ENCODE data around the gene PIAS1. TPM values are rescaled to one million over a fixed set of nuclear protein-coding genes. Genes with fewer than 3 reads are reported as not detected.
A peak's percentile ranks its signal among the peaks of the same experiment; 100 is the strongest.

Gene PIAS1
- total RNA-seq, 1 experiment from 2014 or later: 25.9 TPM

- intact Hi-C loops (cut with micrococcal nuclease): no loop called here
- Histone ChIP-seq H2AFZ (ENCODE audit: low read depth, low read length, poor library complexity, severe bottlenecking) (no peak overlapping the region), H3K36me3 (ENCODE audit: control insufficient read depth in 1 of 2, insufficient read depth in 2 of 2, low read length in 2 of 2) (no peaks in the 10 kb centered on the region), H3K4me2 (ENCODE audit: low read length) (peak overlapping the region; percentile 85), H3K9ac (ENCODE audit: low read length) (peak overlapping the region; percentile 79), H3K79me2 (ENCODE audit: insufficient read depth, low read length) (peaks cover 60% of the 10 kb centered on the region), H3K4me3 (replicated peaks in 1 of 2; ENCODE audit: low read depth in 1 of 2, low read length in 2 of 2) (peak overlapping the region; percentile 81 to 83), H3K9me3 (ENCODE audit: control insufficient read depth in 1 of 2, insufficient read depth in 1 of 2, low read depth in 1 of 2, low read length in 2 of 2) (no peaks in the 10 kb centered on the region), H3K4me1 (ENCODE audit: control insufficient read depth in 1 of 2, insufficient read depth in 2 of 2, low read length in 2 of 2) (peaks cover 9 to 15% of the 10 kb centered on the region in 2 experiments), H3K27ac (ENCODE audit: low read depth, low read length) (peak overlapping the region; percentile 78), H3K27me3 (ENCODE audit: insufficient read depth, low read length) (no peaks in the 10 kb centered on the region), H4K20me1 (ENCODE audit: insufficient read depth) (peaks cover 7% of the 10 kb centered on the region; the same call in 1 of the 2 replicates), H3K9me2 (ENCODE audit: insufficient read depth) (no peaks in the 10 kb centered on the region)
- no peak for ATAC-seq
- ChIA-PET POLR2A (no interaction called here), RAD21 (ENCODE audit: low non-redundant PET in 1 of 2, low total read pairs in 2 of 2, uncharacterized antibody in 2 of 2, unreplicated experiment in 2 of 2) (no interaction called here), CTCF (no interaction called here)
- TSS peak; percentile 47 for BruUV-seq (replicated peaks)
- DNase-seq (ENCODE audit: low read depth, low spot score): no peak
- TF ChIP-seq SP1 (IDR thresholded peaks at IDR 0.05; ENCODE audit: low read depth): no peak
- TF ChIP-seq POLR2A (IDR thresholded peaks at IDR 0.05; ENCODE audit: borderline replicate concordance, extremely low read depth, insufficient read depth, insufficient read length): no peak
These were observed 1.1 kb downstream of the PIAS1 start for GRCh38 chr15:68055224-68055705.

- H3K9ac ChIP-seq (ENCODE audit: low read length): no peak overlapping the region
- ATAC-seq (no peak), DNase-seq (ENCODE audit: low read depth, low spot score) (no peak)
- H3K4me1 ChIP-seq (ENCODE audit: control insufficient read depth in 1 of 2, insufficient read depth in 2 of 2, low read length in 2 of 2): peaks cover 9 to 15% of the 10 kb centered on the region in 2 experiments
- no peaks in the 10 kb centered on the region for H3K9me3 ChIP-seq (ENCODE audit: control insufficient read depth in 1 of 2, insufficient read depth in 1 of 2, low read depth in 1 of 2, low read length in 2 of 2)
- peaks cover 70% of the 10 kb centered on the region for H3K79me2 ChIP-seq (ENCODE audit: insufficient read depth, low read length)
- no peak for TF ChIP-seq CEBPB (IDR thresholded peaks at IDR 0.05; ENCODE audit: low read depth)
- no peak for TF ChIP-seq TCF7L2 (IDR thresholded peaks at IDR 0.05; ENCODE audit: borderline replicate concordance, extremely low read depth, insufficient read depth, insufficient read length)
- no peak for TF ChIP-seq SRF (IDR thresholded peaks at IDR 0.05; ENCODE audit: low read depth)
- TF ChIP-seq, protein P1, sequence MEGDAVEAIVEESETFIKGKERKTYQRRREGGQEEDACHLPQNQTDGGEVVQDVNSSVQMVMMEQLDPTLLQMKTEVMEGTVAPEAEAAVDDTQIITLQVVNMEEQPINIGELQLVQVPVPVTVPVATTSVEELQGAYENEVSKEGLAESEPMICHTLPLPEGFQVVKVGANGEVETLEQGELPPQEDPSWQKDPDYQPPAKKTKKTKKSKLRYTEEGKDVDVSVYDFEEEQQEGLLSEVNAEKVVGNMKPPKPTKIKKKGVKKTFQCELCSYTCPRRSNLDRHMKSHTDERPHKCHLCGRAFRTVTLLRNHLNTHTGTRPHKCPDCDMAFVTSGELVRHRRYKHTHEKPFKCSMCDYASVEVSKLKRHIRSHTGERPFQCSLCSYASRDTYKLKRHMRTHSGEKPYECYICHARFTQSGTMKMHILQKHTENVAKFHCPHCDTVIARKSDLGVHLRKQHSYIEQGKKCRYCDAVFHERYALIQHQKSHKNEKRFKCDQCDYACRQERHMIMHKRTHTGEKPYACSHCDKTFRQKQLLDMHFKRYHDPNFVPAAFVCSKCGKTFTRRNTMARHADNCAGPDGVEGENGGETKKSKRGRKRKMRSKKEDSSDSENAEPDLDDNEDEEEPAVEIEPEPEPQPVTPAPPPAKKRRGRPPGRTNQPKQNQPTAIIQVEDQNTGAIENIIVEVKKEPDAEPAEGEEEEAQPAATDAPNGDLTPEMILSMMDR (IDR thresholded peaks at IDR 0.05 in 2 of 3, conservative IDR thresholded peaks at IDR 0.05 in 1 of 3; ENCODE audit: borderline replicate concordance in 1 of 3, insufficient read depth in 1 of 3, low read depth in 2 of 3, low read length in 2 of 3): no peak
- no peak for TF ChIP-seq ZFX (IDR thresholded peaks at IDR 0.05)
- TF ChIP-seq FOSL1 (IDR thresholded peaks at IDR 0.05; ENCODE audit: low read depth): no peak
- TF ChIP-seq POLR2AphosphoS5 (IDR thresholded peaks at IDR 0.05; ENCODE audit: low read depth, low read length): no peak
- no peak for TF ChIP-seq YY1 (IDR thresholded peaks at IDR 0.05; ENCODE audit: extremely low read depth, insufficient replicate concordance, low read depth, low read length)
- no peak for TF ChIP-seq ELF1 (IDR thresholded peaks at IDR 0.05; ENCODE audit: borderline replicate concordance, low read depth)
- no peak for TF ChIP-seq RAD21 (IDR thresholded peaks at IDR 0.05; ENCODE audit: low read depth)
- no peak for TF ChIP-seq EZH2phosphoT487 (IDR thresholded peaks at IDR 0.05; ENCODE audit: borderline replicate concordance)
- no peak for TF ChIP-seq SP1 (IDR thresholded peaks at IDR 0.05; ENCODE audit: low read depth)
- TF ChIP-seq REST (IDR thresholded peaks at IDR 0.05; ENCODE audit: low read depth): no peak
- no peaks in the 10 kb centered on the region for H3K27me3 ChIP-seq (ENCODE audit: insufficient read depth, low read length)
- no peak overlapping the region for H3K27ac ChIP-seq (ENCODE audit: low read depth, low read length)
- CTCF ChIA-PET: no interaction called here
- peaks cover 7% of the 10 kb centered on the region; the same call in 1 of the 2 replicates for H4K20me1 ChIP-seq (ENCODE audit: insufficient read depth)
- no TSS peak for BruUV-seq (replicated peaks)
- H3K4me3 ChIP-seq (replicated peaks in 1 of 2; ENCODE audit: low read depth in 1 of 2, low read length in 2 of 2): no peak overlapping the region
- POLR2A ChIA-PET: no interaction called here
- peak overlapping the region; percentile 85; the same call in 1 of the 2 replicates for H3K4me2 ChIP-seq (ENCODE audit: low read length)
- intact Hi-C loops (cut with micrococcal nuclease): no loop called here
- H2AFZ ChIP-seq (ENCODE audit: low read depth, low read length, poor library complexity, severe bottlenecking): no peak overlapping the region
- RAD21 ChIA-PET (ENCODE audit: low non-redundant PET in 1 of 2, low total read pairs in 2 of 2, uncharacterized antibody in 2 of 2, unreplicated experiment in 2 of 2): no interaction called here
- no peaks in the 10 kb centered on the region for H3K9me2 ChIP-seq (ENCODE audit: insufficient read depth)
- H3K36me3 ChIP-seq (ENCODE audit: control insufficient read depth in 1 of 2, insufficient read depth in 2 of 2, low read length in 2 of 2): no peaks in the 10 kb centered on the region
These were observed 2.2 kb downstream of the PIAS1 start for GRCh38 chr15:68056097-68056865.

Data from HCT116 (cell line).